HepG2 (cell line): ENCODE measurements around the gene LTB4R2. TPM values are rescaled to one million over a fixed set of nuclear protein-coding genes. Genes with fewer than 3 reads are reported as not detected.

Experiments used
- ETV6 ChIP-seq: sonication (generic); formaldehyde crosslinking; conservative IDR thresholded peaks from 2 replicates; pipeline ENCODE4 v1.4.0; 2020; ENCODE audit warnings: missing genetic modification reagents
- FOXO1 ChIP-seq: sonication (generic); formaldehyde crosslinking; IDR thresholded peaks from 2 replicates; pipeline ENCODE4 v1.4.0; 2020; ENCODE audit warnings: missing genetic modification reagents
- GABPA ChIP-seq, 2 experiments: IDR thresholded peaks; 2 replicates each; pipeline ENCODE4 v1.6.1; 2011 to 2016; ENCODE audit warnings: low read depth in 2 of 2, low read length in 1 of 2, missing biosample characterization in 1 of 2, missing genetic modification characterization in 1 of 2
- GABPB1 ChIP-seq: IDR thresholded peaks from 2 replicates; pipeline ENCODE4 v1.6.1; 2016; ENCODE audit warnings: mild to moderate bottlenecking, missing genetic modification reagents, moderate library complexity, missing compliant biosample characterization
- GZF1 ChIP-seq: sonication (generic); formaldehyde crosslinking; IDR thresholded peaks from 2 replicates; pipeline ENCODE4 v1.5.1; 2020; ENCODE audit warnings: mild to moderate bottlenecking, missing genetic modification reagents
- MED13 ChIP-seq: sonication (generic); formaldehyde crosslinking; IDR thresholded peaks from 2 replicates; pipeline ENCODE4 v1.5.0; 2020; ENCODE audit warnings: missing genetic modification reagents
- NCOA2 ChIP-seq: sonication (generic); formaldehyde crosslinking; IDR thresholded peaks from 2 replicates; pipeline ENCODE4 v1.8.0; 2022; ENCODE audit warnings: inconsistent platforms
- NPAS2 ChIP-seq: sonication (generic); formaldehyde crosslinking; IDR thresholded peaks from 2 replicates; pipeline ENCODE4 v1.8.0; 2022; ENCODE audit warnings: mild to moderate bottlenecking, missing genetic modification reagents, borderline replicate concordance
- PHF8 ChIP-seq: sonication (generic); formaldehyde crosslinking; IDR thresholded peaks from 2 replicates; pipeline ENCODE4 v1.5.0; 2020; ENCODE audit warnings: missing genetic modification reagents
- RFX3 ChIP-seq: IDR thresholded peaks from 2 replicates; pipeline ENCODE4 v1.6.1; 2016; ENCODE audit warnings: missing biosample characterization, missing genetic modification reagents
- RXRB ChIP-seq: IDR thresholded peaks from 2 replicates; pipeline ENCODE4 v1.6.1; 2016; ENCODE audit warnings: borderline replicate concordance, missing genetic modification reagents, missing compliant biosample characterization
- SAP130 ChIP-seq: IDR thresholded peaks from 2 replicates; pipeline ENCODE4 v1.6.1; 2016; ENCODE audit warnings: low read depth
- SRSF1 ChIP-seq: fragments of 200-400 bp; formaldehyde crosslinking; optimal IDR thresholded peaks from 2 replicates; pipeline ENCODE3; 2017; ENCODE audit warnings: mild to moderate bottlenecking, low read depth, low read length, moderate library complexity
- TBX3 ChIP-seq: fragments of 450-650 bp; IDR thresholded peaks from 2 replicates; pipeline ENCODE4 v1.6.1; 2017; ENCODE audit warnings: antibody characterized with exemption, mild to moderate bottlenecking, inconsistent platforms, borderline replicate concordance
- TGIF2 ChIP-seq: IDR thresholded peaks from 2 replicates; pipeline ENCODE4 v1.6.1; 2016; ENCODE audit warnings: control low read depth, missing compliant biosample characterization
- U2AF1 ChIP-seq: fragments of 200-400 bp; formaldehyde crosslinking; optimal IDR thresholded peaks from 2 replicates; pipeline ENCODE3; 2017; ENCODE audit warnings: mild to moderate bottlenecking, low read depth, low read length
- ZBTB42 ChIP-seq: sonication (generic); formaldehyde crosslinking; IDR thresholded peaks from 2 replicates; pipeline ENCODE4 v1.5.0; 2020; ENCODE audit warnings: mild to moderate bottlenecking, missing genetic modification reagents
- ZFYVE20 ChIP-seq: sonication (generic); formaldehyde crosslinking; IDR thresholded peaks from 2 replicates; pipeline ENCODE4 v1.8.0; 2023; ENCODE audit warnings: low read depth, mild to moderate bottlenecking, moderate library complexity, missing genetic modification reagents, borderline replicate concordance
- ZNF749 ChIP-seq: sonication (generic); formaldehyde crosslinking; IDR thresholded peaks from 2 replicates; pipeline ENCODE4 v1.8.0; 2022; ENCODE audit warnings: mild to moderate bottlenecking, missing genetic modification reagents, moderate library complexity, borderline replicate concordance
- polyA plus RNA-seq, 8 experiments: library from polyadenylated mRNA; depleted of rRNA in 3 of 8; stranded (reverse) in 7 of 8; unstranded in 1 of 8; fragments of >200 nt; fragmentation: Illumina TruSeq in 4 of 8; extraction: Trizol in 4 of 8; gene quantifications; 2 replicates each; pipeline versions ENCODE4 v1.2.1 to v1.2.3, GENCODE V29; 2011 to 2016; ENCODE audit warnings: low read depth in 4 of 8, missing spikeins in 1 of 8, mixed read lengths in 1 of 8; ENCODE audit not compliant: insufficient read depth in 1 of 8
- total RNA-seq, 5 experiments: library from RNA; depleted of rRNA; stranded (reverse); fragments of >200 nt; fragmentation: Illumina TruSeq; extraction: Trizol; gene quantifications; 2 replicates each; pipeline ENCODE4 v1.2.3, GENCODE V29; 2016; ENCODE audit warnings: low read depth in 1 of 5
- TF ChIP-seq, protein P1 (sequence below): sonication (generic); formaldehyde crosslinking; IDR thresholded peaks from 2 replicates; pipeline ENCODE4 v1.4.0; 2020; ENCODE audit warnings: missing genetic modification reagents
- TF ChIP-seq, protein P2 (sequence below): sonication (generic); formaldehyde crosslinking; IDR thresholded peaks from 2 replicates; pipeline ENCODE4 v1.4.0; 2020; ENCODE audit warnings: mild to moderate bottlenecking, missing genetic modification reagents

LTB4R2 gene
- total and polyA plus RNA-seq, 2 of the 13 experiments (the other 11 are each of a cell fraction or from before 2014, with no cell fraction given), result 3.9 to 6.9 TPM

- TF ChIP-seq, protein P1, sequence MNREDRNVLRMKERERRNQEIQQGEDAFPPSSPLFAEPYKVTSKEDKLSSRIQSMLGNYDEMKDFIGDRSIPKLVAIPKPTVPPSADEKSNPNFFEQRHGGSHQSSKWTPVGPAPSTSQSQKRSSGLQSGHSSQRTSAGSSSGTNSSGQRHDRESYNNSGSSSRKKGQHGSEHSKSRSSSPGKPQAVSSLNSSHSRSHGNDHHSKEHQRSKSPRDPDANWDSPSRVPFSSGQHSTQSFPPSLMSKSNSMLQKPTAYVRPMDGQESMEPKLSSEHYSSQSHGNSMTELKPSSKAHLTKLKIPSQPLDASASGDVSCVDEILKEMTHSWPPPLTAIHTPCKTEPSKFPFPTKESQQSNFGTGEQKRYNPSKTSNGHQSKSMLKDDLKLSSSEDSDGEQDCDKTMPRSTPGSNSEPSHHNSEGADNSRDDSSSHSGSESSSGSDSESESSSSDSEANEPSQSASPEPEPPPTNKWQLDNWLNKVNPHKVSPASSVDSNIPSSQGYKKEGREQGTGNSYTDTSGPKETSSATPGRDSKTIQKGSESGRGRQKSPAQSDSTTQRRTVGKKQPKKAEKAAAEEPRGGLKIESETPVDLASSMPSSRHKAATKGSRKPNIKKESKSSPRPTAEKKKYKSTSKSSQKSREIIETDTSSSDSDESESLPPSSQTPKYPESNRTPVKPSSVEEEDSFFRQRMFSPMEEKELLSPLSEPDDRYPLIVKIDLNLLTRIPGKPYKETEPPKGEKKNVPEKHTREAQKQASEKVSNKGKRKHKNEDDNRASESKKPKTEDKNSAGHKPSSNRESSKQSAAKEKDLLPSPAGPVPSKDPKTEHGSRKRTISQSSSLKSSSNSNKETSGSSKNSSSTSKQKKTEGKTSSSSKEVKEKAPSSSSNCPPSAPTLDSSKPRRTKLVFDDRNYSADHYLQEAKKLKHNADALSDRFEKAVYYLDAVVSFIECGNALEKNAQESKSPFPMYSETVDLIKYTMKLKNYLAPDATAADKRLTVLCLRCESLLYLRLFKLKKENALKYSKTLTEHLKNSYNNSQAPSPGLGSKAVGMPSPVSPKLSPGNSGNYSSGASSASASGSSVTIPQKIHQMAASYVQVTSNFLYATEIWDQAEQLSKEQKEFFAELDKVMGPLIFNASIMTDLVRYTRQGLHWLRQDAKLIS, result peak; percentile 90; the same call in 1 of the 2 replicates
- TF ChIP-seq GABPB1 (CRISPR knock-in tag) (peak; percentile 97), FOXO1 (CRISPR knock-in tag) (peak; percentile 96), SAP130 (CRISPR knock-in tag) (peak; percentile 100), TGIF2 (no peak; the same call in 1 of the 2 replicates), ZFYVE20 (CRISPR knock-in tag) (no peak), RFX3 (no peak; the same call in 1 of the 2 replicates), ZBTB42 (CRISPR knock-in tag) (peak; percentile 88; the same call in 1 of the 2 replicates), PHF8 (CRISPR knock-in tag) (peak; percentile 99), GABPA (IDR thresholded peaks at IDR 0.05; ENCODE audit: low read depth, low read length) (no peak), GABPA (CRISPR knock-in tag; IDR thresholded peaks at IDR 0.05; ENCODE audit: low read depth) (peak; percentile 91), MED13 (peak; percentile 98), NPAS2 (CRISPR knock-in tag) (no peak), RXRB (peak; percentile 93), ETV6 (CRISPR knock-in tag) (peak; percentile 99), GZF1 (CRISPR knock-in tag) (peak; percentile 94), TBX3 (peak; percentile 66), NCOA2 (peak; percentile 77), SRSF1 (peak; percentile 98), ZNF749 (CRISPR knock-in tag) (peak; percentile 99), U2AF1 (peak; percentile 99)
- TF ChIP-seq, protein P2, sequence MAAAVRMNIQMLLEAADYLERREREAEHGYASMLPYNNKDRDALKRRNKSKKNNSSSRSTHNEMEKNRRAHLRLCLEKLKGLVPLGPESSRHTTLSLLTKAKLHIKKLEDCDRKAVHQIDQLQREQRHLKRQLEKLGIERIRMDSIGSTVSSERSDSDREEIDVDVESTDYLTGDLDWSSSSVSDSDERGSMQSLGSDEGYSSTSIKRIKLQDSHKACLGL (CRISPR knock-in tag), result peak; percentile 100
Observed at GRCh38 chr14:24271134-24271833, 38.7 kb upstream of the LTB4R2 start, which contains the start of gene RABGGTA (continued).
